ENCODE measurements around the gene LYSMD4. TPM values are rescaled to one million over a fixed set of nuclear protein-coding genes. Genes with fewer than 3 reads are reported as not detected.

The LYSMD4 gene
- total RNA-seq, 3 donors from 2014 or later (not counting 1 experiment from before 2014, with no cell fraction given): 5.0 to 9.1 (median 7.2) TPM

GRCh38 chr15:99721104-99721778 is 12.0 kb downstream of the LYSMD4 start:
- ATAC-seq: no peak
- Mint-ChIP-seq H3K36me3 (no peaks in the 10 kb centered on the region), H3K9me3 (peaks cover 0 to 4% of the 10 kb centered on the region in 2 donors), H3K27me3 (ENCODE audit: low read depth in 2 of 2) (no peaks in the 10 kb centered on the region), H3K4me1 (peaks cover 26 to 30% of the 10 kb centered on the region in 2 donors), H3K27ac (peak overlapping the region in 1 of 2 donors; percentile 37), H3K4me3 (peak overlapping the region; percentile 35)
- TF ChIP-seq, protein P1, sequence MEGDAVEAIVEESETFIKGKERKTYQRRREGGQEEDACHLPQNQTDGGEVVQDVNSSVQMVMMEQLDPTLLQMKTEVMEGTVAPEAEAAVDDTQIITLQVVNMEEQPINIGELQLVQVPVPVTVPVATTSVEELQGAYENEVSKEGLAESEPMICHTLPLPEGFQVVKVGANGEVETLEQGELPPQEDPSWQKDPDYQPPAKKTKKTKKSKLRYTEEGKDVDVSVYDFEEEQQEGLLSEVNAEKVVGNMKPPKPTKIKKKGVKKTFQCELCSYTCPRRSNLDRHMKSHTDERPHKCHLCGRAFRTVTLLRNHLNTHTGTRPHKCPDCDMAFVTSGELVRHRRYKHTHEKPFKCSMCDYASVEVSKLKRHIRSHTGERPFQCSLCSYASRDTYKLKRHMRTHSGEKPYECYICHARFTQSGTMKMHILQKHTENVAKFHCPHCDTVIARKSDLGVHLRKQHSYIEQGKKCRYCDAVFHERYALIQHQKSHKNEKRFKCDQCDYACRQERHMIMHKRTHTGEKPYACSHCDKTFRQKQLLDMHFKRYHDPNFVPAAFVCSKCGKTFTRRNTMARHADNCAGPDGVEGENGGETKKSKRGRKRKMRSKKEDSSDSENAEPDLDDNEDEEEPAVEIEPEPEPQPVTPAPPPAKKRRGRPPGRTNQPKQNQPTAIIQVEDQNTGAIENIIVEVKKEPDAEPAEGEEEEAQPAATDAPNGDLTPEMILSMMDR (IDR thresholded peaks at IDR 0.05): no peak
- peaks cover 15% of the 10 kb centered on the region for H3K4me1 ChIP-seq (ENCODE audit: control insufficient read depth, insufficient read depth, low read length)
- no peak overlapping the region for H3K27ac ChIP-seq (ENCODE audit: low read length)
- H3K9me3 ChIP-seq (ENCODE audit: control insufficient read depth, insufficient read depth, low read length): no peaks in the 10 kb centered on the region
- peak in 1 of 2 donors; percentile 33 for DNase-seq
- 63% methylated on average over 3 of the region's 3 CpGs for WGBS (ENCODE audit: insufficient coverage)
- H3K4me3 ChIP-seq (ENCODE audit: low read length): no peak overlapping the region
- no peaks in the 10 kb centered on the region for H3K27me3 ChIP-seq (ENCODE audit: control insufficient read depth, insufficient read depth, low read length)
- H3K36me3 ChIP-seq (ENCODE audit: control insufficient read depth, insufficient read depth, low read length): no peaks in the 10 kb centered on the region
- intact Hi-C loops (cut with micrococcal nuclease): no loop called here

- H3K4me1 ChIP-seq (ENCODE audit: control insufficient read depth, insufficient read depth, low read length): peaks cover 15% of the 10 kb centered on the region
- TF ChIP-seq, protein P1 (IDR thresholded peaks at IDR 0.05): no peak
- H3K36me3 Mint-ChIP-seq: no peaks in the 10 kb centered on the region
- peak in 1 of 2 donors; percentile 44 for DNase-seq
- no peak overlapping the region for H3K27ac ChIP-seq (ENCODE audit: low read length)
- H3K27ac Mint-ChIP-seq: peak overlapping the region in 1 of 2 donors; percentile 37
- peaks cover 29 to 34% of the 10 kb centered on the region in 2 donors for H3K4me1 Mint-ChIP-seq
- H3K4me3 ChIP-seq (ENCODE audit: low read length): no peak overlapping the region
- no peaks in the 10 kb centered on the region for H3K27me3 ChIP-seq (ENCODE audit: control insufficient read depth, insufficient read depth, low read length)
- WGBS (ENCODE audit: insufficient coverage): 35% methylated on average over 7 of the region's 7 CpGs
- peak overlapping the region; percentile 35 for H3K4me3 Mint-ChIP-seq
- intact Hi-C loops (cut with micrococcal nuclease): no loop called here
- peak in 2 of 3 donors; percentile 47 to 57 for ATAC-seq
- H3K9me3 Mint-ChIP-seq: peaks cover 0 to 4% of the 10 kb centered on the region in 2 donors
- no peaks in the 10 kb centered on the region for H3K9me3 ChIP-seq (ENCODE audit: control insufficient read depth, insufficient read depth, low read length)
- H3K27me3 Mint-ChIP-seq (ENCODE audit: low read depth in 2 of 2): no peaks in the 10 kb centered on the region
- H3K36me3 ChIP-seq (ENCODE audit: control insufficient read depth, insufficient read depth, low read length): no peaks in the 10 kb centered on the region
Measured at GRCh38 chr15:99720533-99720932, 12.7 kb downstream of the LYSMD4 start.

- H3K36me3 ChIP-seq (ENCODE audit: control insufficient read depth, insufficient read depth, low read length): peaks cover 1% of the 10 kb centered on the region
- 22% methylated on average over 3 of the region's 5 CpGs for WGBS (ENCODE audit: insufficient coverage)
- H3K27ac ChIP-seq (ENCODE audit: low read length): no peak overlapping the region
- Mint-ChIP-seq H3K27me3 (ENCODE audit: low read depth in 2 of 2) (no peaks in the 10 kb centered on the region), H3K4me1 (peaks cover 35 to 39% of the 10 kb centered on the region in 2 donors), H3K4me3 (no peak overlapping the region), H3K9me3 (no peaks in the 10 kb centered on the region), H3K27ac (peak overlapping the region in 1 of 2 donors; percentile 37), H3K36me3 (no peaks in the 10 kb centered on the region)
- no peaks in the 10 kb centered on the region for H3K27me3 ChIP-seq (ENCODE audit: control insufficient read depth, insufficient read depth, low read length)
- H3K4me1 ChIP-seq (ENCODE audit: control insufficient read depth, insufficient read depth, low read length): peaks cover 15% of the 10 kb centered on the region
- no peak overlapping the region for H3K4me3 ChIP-seq (ENCODE audit: low read length)
- no peaks in the 10 kb centered on the region for H3K9me3 ChIP-seq (ENCODE audit: control insufficient read depth, insufficient read depth, low read length)
- no peak for DNase-seq
- peak; percentile 26 to 47 (median 36) for ATAC-seq
- TF ChIP-seq, protein P1 (IDR thresholded peaks at IDR 0.05): no peak
- intact Hi-C loops (cut with micrococcal nuclease): no loop called here
Measured at GRCh38 chr15:99719096-99719541, 14.1 kb downstream of the LYSMD4 start.
